K562 (cell line): ENCODE results near the gene HOXA1. TPM values are rescaled to one million over a fixed set of nuclear protein-coding genes. Genes with fewer than 3 reads are reported as not detected.

ENCODE experiments used
- ATAC-seq: fragments of 200-7000 bp; cut with Tn5 transposase; 3 replicates; pipeline ENCODE4 v1.9.1; 2020; ENCODE audit warnings: moderate library complexity
- BruUV-seq: library from RNA; stranded (reverse); fragments of 400-500 nt; replicated peaks from 2 replicates; lab custom pipeline; 2021; lab: Mats Ljungman, UMichigan
- CTCF ChIA-PET: fragments of 300-600 bp; formaldehyde crosslinking; extraction: SDS; loops from one replicate; lab custom pipeline; 2021; ENCODE audit warnings: low intra/inter-chr PET ratio; lab: Yijun Ruan, JAX
- POLR2A ChIA-PET: fragments of 300-600, 350-650 bp; sonication (Branson Sonifier 250); formaldehyde crosslinking; extraction: SDS; loops from one replicate; lab custom pipeline; 2021; ENCODE audit warnings: antibody characterized with exemption, inconsistent platforms; lab: Yijun Ruan, JAX
- DNase-seq, 4 experiments: peaks; one replicate each; pipeline versions ENCODE4 v3.0.0 to v3.0.0-alpha.2; 2011 to 2018; ENCODE audit warnings: low spot score in 3 of 4, mixed read lengths in 3 of 4; ENCODE audit errors: extremely low read depth in 1 of 4
- FAIRE-seq: peaks from 2 replicates; lab custom pipeline; 2011; peaks lifted over from hg19 to GRCh38; lab: Jason Lieb, UNC
- H2AFZ ChIP-seq: 2 replicates; pipeline ENCODE4 v1.6.0; 2011; ENCODE audit warnings: low read depth, low read length, control low read depth, inconsistent platforms
- H3K27ac ChIP-seq: fragments of 200-600 bp; 3 replicates; pipeline ENCODE4 v1.8.0; 2011; ENCODE audit warnings: low read depth, mild to moderate bottlenecking, control low read depth, inconsistent platforms, low read length, moderate library complexity, mixed read lengths; ENCODE audit errors: extremely low read depth
- H3K27me3 ChIP-seq, 2 experiments: fragments of 300-600 bp in 1 of 2; 2 replicates in 1 of 2; 3 replicates in 1 of 2; pipeline versions ENCODE4 v1.6.0 to v1.8.0; 2011; ENCODE audit warnings: inconsistent platforms in 2 of 2, low read length in 2 of 2, mild to moderate bottlenecking in 1 of 2, mixed read lengths in 1 of 2, moderate library complexity in 1 of 2; ENCODE audit not compliant: control insufficient read depth in 2 of 2, insufficient read depth in 2 of 2
- H3K36me3 ChIP-seq: fragments of 300-600 bp; 3 replicates; pipeline ENCODE4 v1.8.0; 2011; ENCODE audit warnings: mild to moderate bottlenecking, low read length, inconsistent platforms; ENCODE audit not compliant: control insufficient read depth, insufficient read depth
- H3K4me1 ChIP-seq, 2 experiments: fragments of 200-600 bp in 1 of 2; replicated peaks in 1 of 2; 2 replicates in 1 of 2; 3 replicates in 1 of 2; pipeline versions ENCODE4 v1.5.1 to v1.8.0; 2011; ENCODE audit warnings: inconsistent platforms in 2 of 2, low read length in 2 of 2, mild to moderate bottlenecking in 1 of 2, mixed read lengths in 1 of 2, moderate library complexity in 1 of 2; ENCODE audit not compliant: control insufficient read depth in 2 of 2, insufficient read depth in 2 of 2
- H3K4me2 ChIP-seq: 2 replicates; pipeline ENCODE4 v1.6.1; 2011; ENCODE audit warnings: low read length, control low read depth, inconsistent platforms, mixed read lengths; ENCODE audit not compliant: insufficient read depth
- H3K4me3 ChIP-seq: fragments of 200-600 bp; sonication (generic), shearing (Covaris generic); 2 replicates; pipeline ENCODE4 v1.5.1; 2016; ENCODE audit warnings: control low read depth, inconsistent platforms
- H3K79me2 ChIP-seq: fragments of 200-600 bp; 3 replicates; pipeline ENCODE4 v1.8.0; 2011; ENCODE audit warnings: low read length, inconsistent platforms; ENCODE audit not compliant: control insufficient read depth, insufficient read depth
- H3K9ac ChIP-seq, 2 experiments: 2 replicates each; pipeline versions ENCODE4 v1.6.0 to v1.6.1; 2011; ENCODE audit warnings: low read depth in 2 of 2, low read length in 2 of 2, control low read depth in 1 of 2, inconsistent platforms in 1 of 2, mild to moderate bottlenecking in 1 of 2, mixed read lengths in 1 of 2; ENCODE audit not compliant: insufficient read depth in 1 of 2
- H3K9me1 ChIP-seq: one replicate; pipeline ENCODE4 v1.6.0; 2011; ENCODE audit warnings: inconsistent platforms, mild to moderate bottlenecking, low read length, moderate library complexity; ENCODE audit not compliant: control insufficient read depth, insufficient read depth
- H3K9me3 ChIP-seq: replicated peaks from 2 replicates; pipeline ENCODE4 v1.5.1; 2011; ENCODE audit warnings: low read depth, low read length, inconsistent platforms; ENCODE audit not compliant: control insufficient read depth, insufficient read depth
- H4K20me1 ChIP-seq: replicated peaks from 2 replicates; pipeline ENCODE4 v1.6.1; 2011; ENCODE audit warnings: low read length, inconsistent platforms, mixed read lengths; ENCODE audit not compliant: control insufficient read depth, insufficient read depth
- E2F4 ChIP-seq: sonication (generic); formaldehyde crosslinking; IDR thresholded peaks from 2 replicates; pipeline ENCODE4 v1.8.0; 2022; ENCODE audit warnings: mild to moderate bottlenecking, low read depth, missing genetic modification reagents
- EGR1 ChIP-seq: fragments of 450-650 bp; conservative IDR thresholded peaks from 2 replicates; pipeline ENCODE4 v1.6.1; 2017; ENCODE audit warnings: mild to moderate bottlenecking
- GATA2 ChIP-seq: sonication (generic); formaldehyde crosslinking; IDR thresholded peaks from 2 replicates; pipeline ENCODE4 v1.4.0; 2020; ENCODE audit warnings: mild to moderate bottlenecking, missing genetic modification reagents
- KHSRP ChIP-seq: fragments of 450-650 bp; IDR thresholded peaks from 2 replicates; pipeline ENCODE4 v1.6.1; 2017
- MEIS2 ChIP-seq: fragments of 450-650 bp; IDR thresholded peaks from 2 replicates; pipeline ENCODE4 v1.6.1; 2014; ENCODE audit warnings: mild to moderate bottlenecking; ENCODE audit not compliant: partially characterized antibody
- MIER1 ChIP-seq: fragments of 450-650 bp; IDR thresholded peaks from 2 replicates; pipeline ENCODE4 v1.6.1; 2016; ENCODE audit warnings: antibody characterized with exemption, mild to moderate bottlenecking, low read depth
- MTA2 ChIP-seq: fragments of 450-650 bp; IDR thresholded peaks from 2 replicates; pipeline ENCODE4 v1.6.1; 2016; ENCODE audit warnings: low read depth
- NONO ChIP-seq, 2 experiments: fragments of 200-400 bp in 1 of 2; fragments of 450-650 bp in 1 of 2; formaldehyde crosslinking in 1 of 2; IDR thresholded peaks; 2 replicates each; pipeline ENCODE4 v1.6.1; 2017; ENCODE audit warnings: low read depth in 2 of 2, mild to moderate bottlenecking in 2 of 2, moderate library complexity in 2 of 2, low read length in 1 of 2
- ZBTB17 ChIP-seq: fragments of 450-650 bp; formaldehyde crosslinking; IDR thresholded peaks from 2 replicates; pipeline ENCODE4 v1.4.0; 2020; ENCODE audit warnings: mild to moderate bottlenecking
- ZEB2 ChIP-seq: fragments of 450-650 bp; IDR thresholded peaks from 2 replicates; pipeline ENCODE4 v1.6.1; 2016
- ZNF134 ChIP-seq: fragments of 250-450 bp; sonication (Bioruptor Pico); conservative IDR thresholded peaks from 2 replicates; pipeline ENCODE4 v1.4.0; 2020
- ZNF785 ChIP-seq: fragments of 250-450 bp; sonication (Bioruptor Pico); IDR thresholded peaks from 2 replicates; pipeline ENCODE4 v1.4.0; 2020; ENCODE audit warnings: mild to moderate bottlenecking
- WGBS: fragments of 100-300 bp; shearing (Covaris generic); methylation state at CpG from one replicate; pipeline ENCODE4 v1.1.6; 2016; ENCODE audit warnings: low coverage, mixed read lengths; ENCODE audit not compliant: insufficient coverage; ENCODE audit errors: missing lambda C conversion rate; 5-methylcytosine and 5-hydroxymethylcytosine counted together
- in situ Hi-C: fragments of 300-500 bp; cut with MboI; formaldehyde crosslinking; loops from 4 replicates; pipeline ENCODE4 v1.15.0; 2018; ENCODE audit warnings: inconsistent platforms, mixed read lengths
- intact Hi-C: fragments of 100-400 bp; cut with micrococcal nuclease; formaldehyde crosslinking; loops from 2 replicates; pipeline ENCODE4 v1.14.2; 2022
- polyA plus RNA-seq, 8 experiments: library from polyadenylated mRNA; depleted of rRNA in 4 of 8; stranded (reverse) in 5 of 8; unstranded in 3 of 8; fragments of >200 nt; fragmentation: Nextera tagmentation in 2 of 8; fragmentation: Illumina TruSeq in 1 of 8; extraction: Ambion mirVana in 2 of 8; extraction: Trizol in 1 of 8; gene quantifications; 2 replicates each; pipeline versions ENCODE4 v1.2.1 to v1.2.3, GENCODE V29; 2011 to 2014; ENCODE audit warnings: inconsistent platforms in 1 of 8, missing spikeins in 1 of 8
- total RNA-seq, 7 experiments: library from RNA; depleted of rRNA in 6 of 7; stranded (reverse); fragments of >200 nt in 6 of 7; fragmentation: Illumina TruSeq in 2 of 7; extraction: Trizol in 2 of 7; gene quantifications; 2 replicates each; pipeline versions ENCODE4 v1.2.1 to v1.2.3, GENCODE V29; 2011 to 2021; ENCODE audit warnings: low replicate concordance in 1 of 7

The HOXA1 gene
- total and polyA plus RNA-seq, 9 of the 15 experiments (the other 6 are each of a cell fraction or from before 2014, with no cell fraction given): 0.03 to 0.63 (median 0.09) TPM; not detected in 4

- TF ChIP-seq MTA2: no peak
- no peak for TF ChIP-seq NONO (IDR thresholded peaks at IDR 0.05; ENCODE audit: low read depth in 2 of 2, low read length in 1 of 2)
- no peak for TF ChIP-seq E2F4
- no peak for TF ChIP-seq MIER1
- TF ChIP-seq MEIS2: no peak
- TF ChIP-seq ZNF785 (CRISPR knock-in tag): no peak
- TF ChIP-seq GATA2 (CRISPR knock-in tag): no peak
Observed at GRCh38 chr7:27138472-27138871, 42.7 kb upstream of the HOXA1 start (continued).

DNA sequence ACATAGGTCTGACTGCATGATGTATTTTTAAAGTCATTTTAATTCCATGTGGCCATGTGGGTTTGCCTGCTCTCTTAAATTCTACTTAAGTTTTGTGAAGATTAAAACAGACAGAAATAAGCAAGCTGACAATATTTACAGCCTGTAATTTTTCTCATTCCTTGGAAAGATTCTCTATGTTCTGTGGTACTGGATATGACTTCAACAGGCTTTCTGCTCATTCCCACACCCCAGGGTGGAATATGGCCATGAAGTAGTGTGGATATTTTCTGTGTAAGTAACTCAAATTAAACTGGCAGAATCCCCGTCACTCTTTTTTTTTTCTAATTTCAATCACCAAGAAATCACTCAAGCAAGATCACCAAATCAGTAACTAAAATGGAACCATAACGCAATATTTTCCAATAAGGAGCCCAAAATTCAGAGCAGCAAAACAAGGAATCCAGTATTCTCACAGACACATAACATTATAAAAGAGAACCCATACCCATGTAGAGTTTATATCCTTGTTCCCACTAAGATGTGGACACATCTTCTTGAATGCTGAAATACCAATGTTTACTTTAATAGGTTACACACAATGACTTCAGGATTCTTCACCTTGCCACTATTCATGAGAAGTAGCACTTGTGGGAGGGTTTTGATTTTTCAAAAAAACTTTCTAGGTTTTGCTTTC lies 42.0 kb upstream of the HOXA1 start:
- no TSS peak for BruUV-seq
- in situ Hi-C loops: no loop called here

More for the DNA sequence above, 42.0 kb upstream of the HOXA1 start:
- Histone ChIP-seq H3K36me3 (no peaks in the 10 kb centered on the region), H3K4me2 (no peak overlapping the region), H3K4me3 (no peak overlapping the region), H3K9me3 (no peaks in the 10 kb centered on the region), H3K79me2 (no peaks in the 10 kb centered on the region), H3K9me1 (no peaks in the 10 kb centered on the region), H3K9ac (no peak overlapping the region), H2AFZ (no peak overlapping the region), H3K4me1 (peaks cover 6 to 7% of the 10 kb centered on the region in 2 experiments; a peak in 2 of 5 replicates), H3K27me3 (peaks cover 38 to 54% of the 10 kb centered on the region in 2 experiments), H3K27ac (no peak overlapping the region), H4K20me1 (no peaks in the 10 kb centered on the region)
- ATAC-seq (no peak), FAIRE-seq (no peak), DNase-seq (no peak)
- ChIA-PET POLR2A (no interaction called here), CTCF (no interaction called here)
- intact Hi-C loops: no loop called here
- 0% methylated on average over 2 of the region's 2 CpGs for WGBS
- TF ChIP-seq ZNF134 (CRISPR knock-in tag): no peak
- no peak for TF ChIP-seq ZBTB17 (CRISPR knock-in tag)
- TF ChIP-seq KHSRP: no peak
- no peak for TF ChIP-seq ZEB2
- TF ChIP-seq EGR1: no peak
